Neural progenitor cell (in vitro differentiated cells): ENCODE data around the gene RPS18. TPM values are rescaled to one million over a fixed set of nuclear protein-coding genes. Genes with fewer than 3 reads are reported as not detected.
A peak's percentile ranks its signal among the peaks of the same experiment; 100 is the strongest.

Experiments
- DNase-seq: peaks from one replicate; pipeline ENCODE4 v3.0.0-alpha.2; 2016; ENCODE audit warnings: low spot score
- H2AFZ ChIP-seq: fragments of 200-600 bp; sonication (generic); replicated peaks from 2 replicates; pipeline ENCODE4 v1.6.1; 2016; ENCODE audit warnings: antibody characterized with exemption
- H3F3A ChIP-seq: fragments of 200-600 bp; sonication (generic); 2 replicates; pipeline ENCODE4 v1.6.1; 2016; ENCODE audit warnings: antibody characterized with exemption, low read depth
- H3K27ac ChIP-seq: fragments of 200-600 bp; sonication (generic); 2 replicates; pipeline ENCODE4 v1.5.1; 2016; ENCODE audit warnings: mild to moderate bottlenecking
- H3K27me3 ChIP-seq: fragments of 200-600 bp; sonication (generic); 2 replicates; pipeline ENCODE4 v1.6.1; 2016; ENCODE audit warnings: mild to moderate bottlenecking, moderate library complexity
- H3K36me3 ChIP-seq: fragments of 200-600 bp; sonication (generic); 2 replicates; pipeline ENCODE4 v1.5.1; 2016
- H3K4me1 ChIP-seq: fragments of 200-600 bp; sonication (generic); 2 replicates; pipeline ENCODE4 v1.6.1; 2016; ENCODE audit warnings: mixed run types
- H3K4me2 ChIP-seq: fragments of 200-600 bp; sonication (generic); 2 replicates; pipeline ENCODE4 v1.6.1; 2016
- H3K4me3 ChIP-seq: fragments of 200-600 bp; sonication (generic); 2 replicates; pipeline ENCODE4 v1.5.1; 2016
- H3K79me2 ChIP-seq: fragments of 200-600 bp; sonication (generic); 2 replicates; pipeline ENCODE4 v1.6.1; 2016; ENCODE audit warnings: low read depth
- H3K9ac ChIP-seq: fragments of 200-600 bp; sonication (generic); 2 replicates; pipeline ENCODE4 v1.6.1; 2016
- H3K9me3 ChIP-seq: fragments of 200-600 bp; sonication (generic); 2 replicates; pipeline ENCODE4 v1.5.1; 2016; ENCODE audit warnings: low read depth
- H4K20me1 ChIP-seq: fragments of 200-600 bp; sonication (generic); 2 replicates; pipeline ENCODE4 v1.6.1; 2016; ENCODE audit warnings: low read depth
- H3K27ac Mint-ChIP-seq: 3 replicates; pipeline ENCODE4 v1.8.0; 2021; ENCODE audit warnings: mixed read lengths
- H3K27me3 Mint-ChIP-seq: 2 replicates; pipeline ENCODE4 v1.8.0; 2022; ENCODE audit warnings: low read depth, mild to moderate bottlenecking, inconsistent platforms, moderate library complexity, mixed read lengths; ENCODE audit not compliant: insufficient read depth
- H3K36me3 Mint-ChIP-seq: 3 replicates; pipeline ENCODE4 v1.8.0; 2021; ENCODE audit warnings: mixed read lengths
- H3K4me1 Mint-ChIP-seq: 3 replicates; pipeline ENCODE4 v1.8.0; 2021; ENCODE audit warnings: mixed read lengths
- H3K4me3 Mint-ChIP-seq: 3 replicates; pipeline ENCODE4 v1.8.0; 2021; ENCODE audit warnings: mild to moderate bottlenecking, moderate library complexity, mixed read lengths
- H3K9me3 Mint-ChIP-seq: 3 replicates; pipeline ENCODE4 v1.8.0; 2020; ENCODE audit warnings: mixed read lengths
- CTCF ChIP-seq: fragments of 200-600 bp; sonication (generic); IDR thresholded peaks from 2 replicates; pipeline ENCODE4 v1.5.1; 2017; ENCODE audit warnings: antibody characterized with exemption, mild to moderate bottlenecking
- EZH2 ChIP-seq: fragments of 200-600 bp; sonication (generic); IDR thresholded peaks from 2 replicates; pipeline ENCODE4 v1.6.1; 2017; ENCODE audit warnings: antibody characterized with exemption, mild to moderate bottlenecking, moderate library complexity
- EZH2phosphoT487 ChIP-seq: fragments of 200-600 bp; sonication (generic); IDR thresholded peaks from 2 replicates; pipeline ENCODE4 v1.6.1; 2017; ENCODE audit warnings: antibody characterized with exemption
- total RNA-seq: library from RNA; depleted of rRNA; stranded (reverse); fragments of >200 nt; gene quantifications from 2 replicates; pipeline ENCODE4 v1.2.3, GENCODE V29; 2015; ENCODE audit warnings: low replicate concordance

Gene RPS18
- total RNA-seq, 1 donor from 2014 or later, result 4,663 TPM

GRCh38 chr6:33272275-33273128 lies 627 bp downstream of the RPS18 start:
- Mint-ChIP-seq H3K27me3 (peaks cover 6% of the 10 kb centered on the region), H3K4me1 (peaks cover 52% of the 10 kb centered on the region), H3K4me3 (peak overlapping the region; percentile 100), H3K27ac (peak overlapping the region; percentile 100), H3K9me3 (no peaks in the 10 kb centered on the region), H3K36me3 (peaks cover 35% of the 10 kb centered on the region)
- no peak for DNase-seq
- Histone ChIP-seq H3K27me3 (no peaks in the 10 kb centered on the region), H3K36me3 (peaks cover 8% of the 10 kb centered on the region), H3K27ac (peak overlapping the region; percentile 74), H3K79me2 (peaks cover 52% of the 10 kb centered on the region), H3F3A (peaks cover 56% of the 10 kb centered on the region), H3K9me3 (no peaks in the 10 kb centered on the region), H3K4me2 (peak overlapping the region; percentile 98), H3K9ac (peak overlapping the region; percentile 94), H2AFZ (peak overlapping the region; percentile 7), H3K4me3 (peak overlapping the region; percentile 83), H4K20me1 (peaks cover 53% of the 10 kb centered on the region), H3K4me1 (peaks cover 42% of the 10 kb centered on the region)
- TF ChIP-seq CTCF (no peak), EZH2phosphoT487 (no peak), EZH2 (no peak)

- peak overlapping the region; percentile 100 for H3K4me3 Mint-ChIP-seq
- no peak for DNase-seq
- H3K36me3 Mint-ChIP-seq, result peaks cover 28% of the 10 kb centered on the region
- peaks cover 55% of the 10 kb centered on the region for H3K4me1 Mint-ChIP-seq
- Histone ChIP-seq H3K36me3 (peaks cover 8% of the 10 kb centered on the region), H3K4me3 (peak overlapping the region; percentile 83), H3K9me3 (no peaks in the 10 kb centered on the region), H3K79me2 (peaks cover 52% of the 10 kb centered on the region), H4K20me1 (peaks cover 62% of the 10 kb centered on the region), H2AFZ (no peak overlapping the region), H3K9ac (peak overlapping the region; percentile 94), H3K4me1 (peaks cover 42% of the 10 kb centered on the region), H3K27ac (no peak overlapping the region), H3K4me2 (peak overlapping the region; percentile 98), H3K27me3 (no peaks in the 10 kb centered on the region), H3F3A (peaks cover 65% of the 10 kb centered on the region)
- no peak overlapping the region for H3K27ac Mint-ChIP-seq
- peaks cover 6% of the 10 kb centered on the region for H3K27me3 Mint-ChIP-seq
- H3K9me3 Mint-ChIP-seq, result no peaks in the 10 kb centered on the region
- TF ChIP-seq CTCF, result no peak
- TF ChIP-seq EZH2, result no peak
- TF ChIP-seq EZH2phosphoT487, result no peak
These were observed 1.5 kb downstream of the RPS18 start for GRCh38 chr6:33273129-33273923.

- peaks cover 28% of the 10 kb centered on the region for H3K36me3 Mint-ChIP-seq
- H4K20me1 ChIP-seq, result peaks cover 68% of the 10 kb centered on the region
These were observed 2.3 kb downstream of the RPS18 start for GRCh38 chr6:33273924-33274902.

More at GRCh38 chr6:33273924-33274902, 2.3 kb downstream of the RPS18 start:
- Histone ChIP-seq H2AFZ (no peak overlapping the region), H3K36me3 (peaks cover 8% of the 10 kb centered on the region), H3K9ac (peak overlapping the region; percentile 25), H3K4me2 (peak overlapping the region; percentile 98), H3K4me3 (peak overlapping the region; percentile 83), H3K4me1 (peaks cover 42% of the 10 kb centered on the region), H3K9me3 (no peaks in the 10 kb centered on the region), H3F3A (peaks cover 69% of the 10 kb centered on the region), H3K27me3 (no peaks in the 10 kb centered on the region), H3K79me2 (peaks cover 52% of the 10 kb centered on the region), H3K27ac (no peak overlapping the region)
- TF ChIP-seq EZH2 (no peak), CTCF (no peak), EZH2phosphoT487 (no peak)
- Mint-ChIP-seq H3K4me1 (peaks cover 55% of the 10 kb centered on the region), H3K9me3 (no peaks in the 10 kb centered on the region), H3K27me3 (peaks cover 6% of the 10 kb centered on the region), H3K4me3 (peak overlapping the region; percentile 100), H3K27ac (no peak overlapping the region)
- no peak for DNase-seq
